Measurements from ENCODE around the gene ELMO1.

GRCh38 chr7:37208528-37208927 lies 240.1 kb downstream of the ELMO1 start:
- no peak for TF ChIP-seq EZH2 (IDR thresholded peaks at IDR 0.05; ENCODE audit: low read length, unreplicated experiment)
- TF ChIP-seq EZH2phosphoT487 (IDR thresholded peaks at IDR 0.05; ENCODE audit: borderline replicate concordance, low read length), result no peak
